22Rv1 (cell line): Measurements from ENCODE around the gene PARD6G.

ENCODE experiments used
- ZFX ChIP-seq: fragments of 450-650 bp; IDR thresholded peaks from 2 replicates; pipeline ENCODE4 v1.6.1; 2017; ENCODE audit warnings: antibody characterized with exemption, borderline replicate concordance
- TF ChIP-seq, protein P1 (sequence below): fragments of 450-650 bp; IDR thresholded peaks from 2 replicates; pipeline ENCODE4 v1.5.1; 2017; ENCODE audit warnings: mild to moderate bottlenecking

GRCh38 chr18:80229363-80229762 lies 18.0 kb downstream of the PARD6G start:
- TF ChIP-seq, protein P1, sequence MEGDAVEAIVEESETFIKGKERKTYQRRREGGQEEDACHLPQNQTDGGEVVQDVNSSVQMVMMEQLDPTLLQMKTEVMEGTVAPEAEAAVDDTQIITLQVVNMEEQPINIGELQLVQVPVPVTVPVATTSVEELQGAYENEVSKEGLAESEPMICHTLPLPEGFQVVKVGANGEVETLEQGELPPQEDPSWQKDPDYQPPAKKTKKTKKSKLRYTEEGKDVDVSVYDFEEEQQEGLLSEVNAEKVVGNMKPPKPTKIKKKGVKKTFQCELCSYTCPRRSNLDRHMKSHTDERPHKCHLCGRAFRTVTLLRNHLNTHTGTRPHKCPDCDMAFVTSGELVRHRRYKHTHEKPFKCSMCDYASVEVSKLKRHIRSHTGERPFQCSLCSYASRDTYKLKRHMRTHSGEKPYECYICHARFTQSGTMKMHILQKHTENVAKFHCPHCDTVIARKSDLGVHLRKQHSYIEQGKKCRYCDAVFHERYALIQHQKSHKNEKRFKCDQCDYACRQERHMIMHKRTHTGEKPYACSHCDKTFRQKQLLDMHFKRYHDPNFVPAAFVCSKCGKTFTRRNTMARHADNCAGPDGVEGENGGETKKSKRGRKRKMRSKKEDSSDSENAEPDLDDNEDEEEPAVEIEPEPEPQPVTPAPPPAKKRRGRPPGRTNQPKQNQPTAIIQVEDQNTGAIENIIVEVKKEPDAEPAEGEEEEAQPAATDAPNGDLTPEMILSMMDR = no peak
- no peak for TF ChIP-seq ZFX
